ENCODE results near the gene HNRNPDL. TPM values are rescaled to one million over a fixed set of nuclear protein-coding genes. Genes with fewer than 3 reads are reported as not detected.

The HNRNPDL gene
- polyA plus RNA-seq, 2 of the 4 experiments (the other 2 are of a cell fraction), result 321 to 397 TPM

- no peak for FAIRE-seq
- Histone ChIP-seq H3K4me1 (peaks cover 15% of the 10 kb centered on the region; the same call in 2 of the 3 replicates), H3K27ac (no peak overlapping the region), H3K9me3 (no peaks in the 10 kb centered on the region), H3K4me3 (no peak overlapping the region), H3K4me2 (peak overlapping the region; percentile 99; the same call in 2 of the 3 replicates)
- no peak for DNase-seq (ENCODE audit: low read depth in 1 of 2, low spot score in 1 of 2)
- 88% methylated on average over 18 of the region's 18 CpGs for WGBS (ENCODE audit: missing lambda C conversion rate)
- TF ChIP-seq ESRRA (IDR thresholded peaks at IDR 0.05; ENCODE audit: borderline replicate concordance, low read length), result no peak
- no peak for TF ChIP-seq MAX (IDR thresholded peaks at IDR 0.05)
- TF ChIP-seq CTCF (IDR thresholded peaks at IDR 0.05), result no peak
- TF ChIP-seq KDM1A (IDR thresholded peaks at IDR 0.05; ENCODE audit: low read depth), result no peak
- no peak for TF ChIP-seq JUNB (IDR thresholded peaks at IDR 0.05)
- no peak for TF ChIP-seq SMC3 (IDR thresholded peaks at IDR 0.05)
- no peak for TF ChIP-seq RNF2 (IDR thresholded peaks at IDR 0.05; ENCODE audit: borderline replicate concordance, low read depth)
- TF ChIP-seq EHF (CRISPR knock-in tag; IDR thresholded peaks at IDR 0.05), result no peak
- TF ChIP-seq RCOR1 (IDR thresholded peaks at IDR 0.05; ENCODE audit: low read depth, low read length), result no peak
- POLR2A ChIA-PET, result no interaction called here
- CTCF ChIA-PET, result no interaction called here
- ATAC-seq, result no peak
These were observed 2.3 kb upstream of the HNRNPDL start for GRCh38 chr4:82432596-82432995.

GRCh38 chr4:82431831-82432230 is 1.6 kb upstream of the HNRNPDL start:
- no peak for ATAC-seq
- POLR2A ChIA-PET, result interaction anchor here (0.6 kb wide), 1 partner anchor 24 kb away, joined by 4 read pairs; no protein-coding TSS in a partner anchor
- peak overlapping the region; percentile 99 for H3K4me2 ChIP-seq
- H3K4me3 ChIP-seq, result peak overlapping the region; percentile 90
- H3K27ac ChIP-seq, result no peak overlapping the region
- no peak for DNase-seq (ENCODE audit: low read depth in 1 of 2, low spot score in 1 of 2)
- no peak for FAIRE-seq
- peaks cover 18% of the 10 kb centered on the region for H3K4me1 ChIP-seq
- H3K9me3 ChIP-seq, result no peaks in the 10 kb centered on the region
- TF ChIP-seq NPAS2 (CRISPR knock-in tag; IDR thresholded peaks at IDR 0.05; ENCODE audit: borderline replicate concordance), result no peak
- TF ChIP-seq TP53 (CRISPR knock-in tag; IDR thresholded peaks at IDR 0.05), result no peak
- TF ChIP-seq NFE2L2 (conservative IDR thresholded peaks at IDR 0.05; ENCODE audit: low read length), result no peak
- TF ChIP-seq RCOR1 (IDR thresholded peaks at IDR 0.05; ENCODE audit: low read depth, low read length), result no peak
- TF ChIP-seq KDM5A (IDR thresholded peaks at IDR 0.05), result no peak
- TF ChIP-seq RNF2 (IDR thresholded peaks at IDR 0.05; ENCODE audit: borderline replicate concordance, low read depth), result no peak
- TF ChIP-seq POLR2AphosphoS2 (conservative IDR thresholded peaks at IDR 0.05; ENCODE audit: low read length), result no peak
- TF ChIP-seq PBX3 (IDR thresholded peaks at IDR 0.05), result no peak
- TF ChIP-seq MAFK (IDR thresholded peaks at IDR 0.05; ENCODE audit: partially characterized antibody), result no peak
- no peak for TF ChIP-seq HOXB5 (CRISPR knock-in tag; IDR thresholded peaks at IDR 0.05)
- no peak for TF ChIP-seq CEBPB (IDR thresholded peaks at IDR 0.05)
- TF ChIP-seq HEYL (CRISPR knock-in tag; IDR thresholded peaks at IDR 0.05), result no peak
- TF ChIP-seq CBX8 (IDR thresholded peaks at IDR 0.05), result no peak
- TF ChIP-seq GATA3 (IDR thresholded peaks at IDR 0.05; ENCODE audit: borderline replicate concordance), result no peak
- TF ChIP-seq RARB (CRISPR knock-in tag; IDR thresholded peaks at IDR 0.05), result no peak
- no peak for TF ChIP-seq BCL3 (IDR thresholded peaks at IDR 0.05)
- TF ChIP-seq MAZ (IDR thresholded peaks at IDR 0.05; ENCODE audit: borderline replicate concordance, low read depth, low read length), result no peak
- TF ChIP-seq USF2 (IDR thresholded peaks at IDR 0.05), result no peak
- CTCF ChIA-PET, result no interaction called here
- 83% methylated on average over 4 of the region's 4 CpGs for WGBS (ENCODE audit: missing lambda C conversion rate)
